ENCODE measurements around the gene POLR3H. TPM values are rescaled to one million over a fixed set of nuclear protein-coding genes. Genes with fewer than 3 reads are reported as not detected.

POLR3H gene
- total and polyA plus RNA-seq, 7 donors: 13.1 to 28.6 (median 18.4) TPM

DNA sequence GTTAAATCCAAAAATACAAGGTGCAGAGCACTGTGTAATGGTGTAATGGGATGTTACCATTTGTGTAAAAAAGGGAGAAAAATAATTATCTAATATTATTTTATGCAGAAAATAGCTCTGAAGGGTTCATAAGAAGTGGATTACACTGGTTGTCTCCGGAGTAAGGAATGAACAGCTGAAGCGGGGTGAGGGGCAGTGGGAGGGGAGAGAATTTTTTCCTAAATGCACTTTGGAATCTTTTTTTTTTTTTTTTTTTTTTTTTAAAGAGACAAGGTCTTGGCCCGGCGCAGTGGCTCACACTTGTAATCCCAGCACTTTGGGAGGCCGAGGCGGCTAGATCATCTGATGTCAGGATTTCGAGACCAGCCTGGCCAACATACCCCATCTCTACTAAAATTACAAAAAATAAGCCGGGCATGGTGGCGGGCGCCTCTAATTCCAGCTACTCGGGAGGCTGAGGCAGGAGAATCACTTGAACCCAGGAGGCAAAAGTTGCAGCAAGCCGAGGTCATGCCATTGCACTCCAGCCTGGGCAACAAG, 6.8 kb upstream of the POLR3H start:
- H3K36me3 ChIP-seq (ENCODE audit: insufficient read depth in 1 of 2, low read depth in 1 of 2): no peaks in the 10 kb centered on the region
- TF ChIP-seq, protein P1, sequence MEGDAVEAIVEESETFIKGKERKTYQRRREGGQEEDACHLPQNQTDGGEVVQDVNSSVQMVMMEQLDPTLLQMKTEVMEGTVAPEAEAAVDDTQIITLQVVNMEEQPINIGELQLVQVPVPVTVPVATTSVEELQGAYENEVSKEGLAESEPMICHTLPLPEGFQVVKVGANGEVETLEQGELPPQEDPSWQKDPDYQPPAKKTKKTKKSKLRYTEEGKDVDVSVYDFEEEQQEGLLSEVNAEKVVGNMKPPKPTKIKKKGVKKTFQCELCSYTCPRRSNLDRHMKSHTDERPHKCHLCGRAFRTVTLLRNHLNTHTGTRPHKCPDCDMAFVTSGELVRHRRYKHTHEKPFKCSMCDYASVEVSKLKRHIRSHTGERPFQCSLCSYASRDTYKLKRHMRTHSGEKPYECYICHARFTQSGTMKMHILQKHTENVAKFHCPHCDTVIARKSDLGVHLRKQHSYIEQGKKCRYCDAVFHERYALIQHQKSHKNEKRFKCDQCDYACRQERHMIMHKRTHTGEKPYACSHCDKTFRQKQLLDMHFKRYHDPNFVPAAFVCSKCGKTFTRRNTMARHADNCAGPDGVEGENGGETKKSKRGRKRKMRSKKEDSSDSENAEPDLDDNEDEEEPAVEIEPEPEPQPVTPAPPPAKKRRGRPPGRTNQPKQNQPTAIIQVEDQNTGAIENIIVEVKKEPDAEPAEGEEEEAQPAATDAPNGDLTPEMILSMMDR (IDR thresholded peaks at IDR 0.05): no peak
- WGBS, 3 donors: 48 to 64% (median 56%) methylated on average over 12 of the region's 12 CpGs
- DNase-seq (no peak), ATAC-seq (no peak)
- H3K9me3 ChIP-seq: no peaks in the 10 kb centered on the region
- intact Hi-C loops (cut with DNase I): no loop called here
- no peak overlapping the region for H3K4me3 ChIP-seq
- no peak overlapping the region for H3K27ac ChIP-seq
- H3K27me3 ChIP-seq (ENCODE audit: insufficient read depth in 3 of 3, low read length in 2 of 3): no peaks in the 10 kb centered on the region
- H3K4me1 ChIP-seq: no peaks in the 10 kb centered on the region

DNA sequence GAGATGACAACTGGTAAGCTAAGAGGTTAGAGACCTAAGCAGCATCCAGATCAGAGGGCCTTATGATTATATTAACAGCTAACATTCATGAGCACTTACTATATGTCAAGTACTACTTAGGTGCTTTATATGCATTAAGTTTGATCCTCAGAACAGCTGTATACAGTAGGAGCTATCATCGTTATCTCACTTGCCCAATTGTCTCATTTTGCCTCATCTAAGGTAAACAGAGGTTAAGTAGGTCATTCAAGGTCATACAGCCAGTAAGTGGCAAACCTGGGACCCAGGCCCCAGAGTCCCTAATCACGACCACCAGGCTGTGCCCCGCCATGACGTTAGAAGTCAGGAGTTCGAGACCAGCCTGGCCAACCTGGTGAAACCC, 4.6 kb upstream of the POLR3H start:
- TF ChIP-seq, protein P1 (IDR thresholded peaks at IDR 0.05): no peak
- WGBS, 3 donors: 86 to 94% (median 92%) methylated on average over 5 of the region's 5 CpGs
- Histone ChIP-seq H3K4me3 (no peak overlapping the region), H3K36me3 (ENCODE audit: insufficient read depth in 1 of 2, low read depth in 1 of 2) (no peaks in the 10 kb centered on the region), H3K9me3 (no peaks in the 10 kb centered on the region), H3K4me1 (peaks cover 4% of the 10 kb centered on the region), H3K27ac (no peak overlapping the region), H3K27me3 (ENCODE audit: insufficient read depth in 3 of 3, low read length in 2 of 3) (no peaks in the 10 kb centered on the region)
- intact Hi-C loops (cut with DNase I): loop anchor here (5.0 kb wide), 1 partner anchor 38 kb away; the partner anchor contains the start of gene PMM1 (in 2 of the 2)
- no peak for ATAC-seq
- no peak for DNase-seq

DNA sequence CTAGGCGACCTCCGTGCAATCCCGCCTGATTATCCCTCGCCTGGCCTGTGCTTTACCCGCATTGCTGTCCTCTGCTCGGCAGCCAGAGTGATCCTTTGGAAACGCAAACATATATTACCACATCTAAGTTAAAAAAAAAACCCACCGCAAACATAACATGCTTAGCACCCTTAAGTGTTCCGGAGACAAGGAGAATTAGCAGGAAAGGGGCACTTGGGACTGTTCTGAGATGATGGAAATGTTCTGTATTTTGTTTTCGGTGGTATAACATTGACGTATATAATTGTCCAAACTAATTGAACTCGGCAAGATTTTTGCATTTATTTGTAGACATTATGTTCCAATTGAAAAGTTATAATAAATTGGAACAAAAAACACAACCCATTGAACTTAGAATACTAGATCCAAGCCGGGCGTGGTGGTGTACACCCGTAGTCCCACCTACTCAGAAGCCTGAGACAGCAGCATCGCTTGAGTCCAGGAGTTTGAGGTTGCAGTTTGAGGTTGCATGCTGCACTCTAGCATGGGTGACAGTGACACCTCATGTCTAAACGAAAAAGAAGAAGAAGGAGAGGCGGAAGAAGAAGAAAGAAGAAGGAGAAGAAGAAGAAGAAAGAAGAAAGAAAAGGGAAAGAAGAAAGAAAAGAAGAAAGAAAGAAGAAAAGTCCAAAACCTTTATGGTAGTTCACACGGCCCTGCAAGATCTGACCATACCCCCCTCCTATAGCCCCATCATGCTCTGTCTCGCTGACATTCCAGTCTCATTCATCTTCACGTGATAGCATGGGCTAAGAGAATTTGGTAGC, 604 bp upstream of the POLR3H start:
- Histone ChIP-seq H3K27ac (peak overlapping the region; percentile 36), H3K27me3 (ENCODE audit: insufficient read depth in 3 of 3, low read length in 2 of 3) (no peaks in the 10 kb centered on the region), H3K4me3 (peak overlapping the region; percentile 88), H3K36me3 (ENCODE audit: insufficient read depth in 1 of 2, low read depth in 1 of 2) (peaks cover 0 to 9% of the 10 kb centered on the region in 2 donors), H3K4me1 (peaks cover 13% of the 10 kb centered on the region), H3K9me3 (no peaks in the 10 kb centered on the region)
- intact Hi-C loops (cut with DNase I): loop anchor here (5.0 kb wide), 1 partner anchor 42 kb away; the partner anchor contains the start of gene PMM1 (in 2 of the 2)
- TF ChIP-seq, protein P1 (IDR thresholded peaks at IDR 0.05): no peak
- ATAC-seq (no peak), DNase-seq (no peak)
- 20 to 26% (median 21%) methylated on average over 21 of the region's 21 CpGs for whole genome bisulfite sequencing, 3 donors

DNA sequence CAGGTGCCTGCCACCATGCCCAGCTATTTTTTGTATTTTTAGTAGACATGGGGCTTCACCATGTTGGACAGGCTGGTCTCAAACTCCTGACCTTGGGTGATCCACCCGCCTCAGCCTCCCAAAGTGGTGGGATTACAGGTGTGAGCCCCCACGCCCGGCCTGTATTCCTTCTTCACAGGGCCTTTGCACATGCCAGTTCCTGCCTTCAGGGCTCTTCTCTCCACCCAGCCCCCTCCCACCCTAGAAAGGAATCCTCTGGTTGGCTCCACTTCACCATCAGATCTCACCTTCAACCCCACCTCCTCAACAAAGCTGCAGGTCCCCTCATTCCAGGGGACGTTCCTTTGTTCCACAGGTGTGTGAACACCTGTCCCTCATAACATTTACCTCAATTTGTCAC, 2.0 kb downstream of the POLR3H start:
- intact Hi-C loops (cut with DNase I): no loop called here
- TF ChIP-seq, protein P1 (IDR thresholded peaks at IDR 0.05): no peak
- WGBS, 3 donors: 88 to 99% (median 93%) methylated on average over 4 of the region's 4 CpGs
- Histone ChIP-seq H3K27ac (no peak overlapping the region), H3K36me3 (ENCODE audit: insufficient read depth in 1 of 2, low read depth in 1 of 2) (peaks cover 0 to 17% of the 10 kb centered on the region in 2 donors), H3K27me3 (ENCODE audit: insufficient read depth in 3 of 3, low read length in 2 of 3) (no peaks in the 10 kb centered on the region), H3K9me3 (no peaks in the 10 kb centered on the region), H3K4me1 (peaks cover 13% of the 10 kb centered on the region), H3K4me3 (no peak overlapping the region)
- DNase-seq (no peak), ATAC-seq (no peak)

Measured in psoas muscle (tissue), 8 donors.